Keratinocyte (primary cell): ENCODE data around the gene DMKN. TPM values are rescaled to one million over a fixed set of nuclear protein-coding genes. Genes with fewer than 3 reads are reported as not detected.

ENCODE experiments used
- DNase-seq: peaks from one replicate; pipeline ENCODE4 v3.0.0-alpha.2; 2011; ENCODE audit warnings: low read depth, missing footprints, low spot score
- FAIRE-seq: peaks from 2 replicates; lab custom pipeline; 2011; peaks lifted over from hg19 to GRCh38; lab: Jason Lieb, UNC
- H2AFZ ChIP-seq: 2 replicates; pipeline ENCODE4 v1.6.0; 2012; ENCODE audit warnings: low read length, control low read depth, inconsistent platforms; ENCODE audit not compliant: control insufficient read depth
- H3K27ac ChIP-seq: 2 replicates; pipeline ENCODE4 v1.5.1; 2011; ENCODE audit warnings: low read length; ENCODE audit not compliant: control insufficient read depth, insufficient read depth
- H3K27me3 ChIP-seq: 3 replicates; pipeline ENCODE4 v1.6.0; 2011; ENCODE audit warnings: low read length; ENCODE audit not compliant: control insufficient read depth, insufficient read depth; ENCODE audit errors: extremely low read depth
- H3K36me3 ChIP-seq, 2 experiments: 2 replicates in 1 of 2; 3 replicates in 1 of 2; pipeline ENCODE4 v1.5.1; 2011; ENCODE audit warnings: low read length in 2 of 2, mild to moderate bottlenecking in 1 of 2; ENCODE audit not compliant: control insufficient read depth in 2 of 2, insufficient read depth in 2 of 2; ENCODE audit errors: extremely low read depth in 1 of 2
- H3K4me1 ChIP-seq: 3 replicates; pipeline ENCODE4 v1.5.1; 2011; ENCODE audit warnings: low read length; ENCODE audit not compliant: control insufficient read depth, insufficient read depth; ENCODE audit errors: extremely low read depth
- H3K4me2 ChIP-seq: 3 replicates; pipeline ENCODE4 v1.6.0; 2011; ENCODE audit warnings: low read depth, low read length; ENCODE audit not compliant: control insufficient read depth, insufficient read depth; ENCODE audit errors: extremely low read depth
- H3K4me3 ChIP-seq, 3 experiments: fragments of 200-600 bp in 1 of 3; sonication (generic) in 1 of 3; 2 replicates in 2 of 3; 3 replicates in 1 of 3; pipeline ENCODE4 v1.5.1; 2011 to 2016; ENCODE audit warnings: low read length in 3 of 3, mild to moderate bottlenecking in 3 of 3, control low read depth in 2 of 3, inconsistent platforms in 1 of 3, low read depth in 1 of 3, mixed read lengths in 1 of 3, mixed run types in 1 of 3, moderate library complexity in 1 of 3; ENCODE audit not compliant: control insufficient read depth in 2 of 3, insufficient read depth in 2 of 3; ENCODE audit errors: extremely low read depth in 1 of 3
- H3K79me2 ChIP-seq: 2 replicates; pipeline ENCODE4 v1.6.0; 2012; ENCODE audit warnings: low read length; ENCODE audit not compliant: control insufficient read depth, insufficient read depth
- H3K9ac ChIP-seq: 3 replicates; pipeline ENCODE4 v1.6.0; 2011; ENCODE audit warnings: low read length; ENCODE audit not compliant: control insufficient read depth, insufficient read depth; ENCODE audit errors: extremely low read depth
- H3K9me1 ChIP-seq: 3 replicates; pipeline ENCODE4 v1.6.0; 2011; ENCODE audit warnings: low read length; ENCODE audit not compliant: control insufficient read depth, insufficient read depth; ENCODE audit errors: extremely low read depth
- H3K9me3 ChIP-seq: 2 replicates; pipeline ENCODE4 v1.5.1; 2012; ENCODE audit warnings: low read depth, low read length; ENCODE audit not compliant: control insufficient read depth
- H4K20me1 ChIP-seq: 3 replicates; pipeline ENCODE4 v1.6.0; 2011; ENCODE audit warnings: low read length; ENCODE audit not compliant: control insufficient read depth, insufficient read depth; ENCODE audit errors: extremely low read depth
- EZH2 ChIP-seq: IDR thresholded peaks from one replicate; pipeline ENCODE4 v1.6.1; 2012; ENCODE audit warnings: inconsistent platforms, mild to moderate bottlenecking, low read length, moderate library complexity
- dilution Hi-C: fragments of 300-500 bp; cut with MboI; formaldehyde crosslinking; loops from one replicate; pipeline ENCODE4 v1.7.0; 2020; ENCODE audit warnings: low sequenced_read_pairs; ENCODE audit not compliant: extremely low pct_ligation_motif_present
- polyA plus RNA-seq, 5 experiments: library from polyadenylated mRNA; depleted of rRNA in 3 of 5; stranded (reverse) in 3 of 5; stranded (forward) in 1 of 5; unstranded in 1 of 5; fragments of >200 nt; gene quantifications; 1 replicate in 1 of 5; 2 replicates in 3 of 5; 3 replicates in 1 of 5; pipeline versions ENCODE4 v1.2.1 to v1.2.3, GENCODE V29; 2011 to 2012; ENCODE audit warnings: missing spikeins in 2 of 5, low read depth in 1 of 5, low replicate concordance in 1 of 5
- TF ChIP-seq, protein P1 (sequence below), 3 experiments: IDR thresholded peaks in 1 of 3; conservative IDR thresholded peaks in 1 of 3; optimal IDR thresholded peaks in 1 of 3; 2 replicates in 2 of 3; 3 replicates in 1 of 3; pipeline versions ENCODE3 to v1.5.1; 2011; ENCODE audit warnings: low read length in 3 of 3, mild to moderate bottlenecking in 3 of 3, moderate library complexity in 2 of 3, control low read depth in 1 of 3, inconsistent platforms in 1 of 3; ENCODE audit not compliant: insufficient read depth in 2 of 3; ENCODE audit errors: extremely low read depth in 1 of 3

DMKN gene
- polyA plus RNA-seq, 1 donor (not counting 4 experiments of a cell fraction or from before 2014, with no cell fraction given) = 235 TPM

DNA sequence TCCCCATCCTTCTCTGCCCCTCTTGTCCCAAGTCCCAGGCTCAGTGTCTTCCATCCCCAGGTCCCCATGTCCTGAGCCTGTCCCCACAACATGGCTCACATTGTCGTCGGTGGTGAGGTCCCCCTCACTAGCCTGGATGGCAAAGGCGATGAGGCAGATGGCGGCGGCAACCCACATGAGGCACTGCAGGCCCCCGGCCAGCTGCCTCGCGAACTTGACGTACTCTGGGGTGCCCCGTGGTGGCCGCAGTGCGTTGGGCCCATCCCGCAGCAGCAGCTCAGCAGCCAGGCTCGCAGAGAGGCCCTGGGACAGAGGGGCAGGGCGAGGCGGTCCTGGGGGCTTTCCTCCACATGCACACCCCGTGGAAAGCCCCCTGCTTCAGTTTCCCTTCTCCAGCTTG lies 48.9 kb upstream of the DMKN start:
- TF ChIP-seq, protein P1, sequence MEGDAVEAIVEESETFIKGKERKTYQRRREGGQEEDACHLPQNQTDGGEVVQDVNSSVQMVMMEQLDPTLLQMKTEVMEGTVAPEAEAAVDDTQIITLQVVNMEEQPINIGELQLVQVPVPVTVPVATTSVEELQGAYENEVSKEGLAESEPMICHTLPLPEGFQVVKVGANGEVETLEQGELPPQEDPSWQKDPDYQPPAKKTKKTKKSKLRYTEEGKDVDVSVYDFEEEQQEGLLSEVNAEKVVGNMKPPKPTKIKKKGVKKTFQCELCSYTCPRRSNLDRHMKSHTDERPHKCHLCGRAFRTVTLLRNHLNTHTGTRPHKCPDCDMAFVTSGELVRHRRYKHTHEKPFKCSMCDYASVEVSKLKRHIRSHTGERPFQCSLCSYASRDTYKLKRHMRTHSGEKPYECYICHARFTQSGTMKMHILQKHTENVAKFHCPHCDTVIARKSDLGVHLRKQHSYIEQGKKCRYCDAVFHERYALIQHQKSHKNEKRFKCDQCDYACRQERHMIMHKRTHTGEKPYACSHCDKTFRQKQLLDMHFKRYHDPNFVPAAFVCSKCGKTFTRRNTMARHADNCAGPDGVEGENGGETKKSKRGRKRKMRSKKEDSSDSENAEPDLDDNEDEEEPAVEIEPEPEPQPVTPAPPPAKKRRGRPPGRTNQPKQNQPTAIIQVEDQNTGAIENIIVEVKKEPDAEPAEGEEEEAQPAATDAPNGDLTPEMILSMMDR (optimal IDR thresholded peaks at IDR 0.05 in 1 of 3, IDR thresholded peaks at IDR 0.05 in 1 of 3, conservative IDR thresholded peaks at IDR 0.05 in 1 of 3; ENCODE audit: extremely low read depth in 1 of 3, insufficient read depth in 2 of 3, low read length in 3 of 3) = no peak
- TF ChIP-seq EZH2 = no peak
- dilution Hi-C loops = no loop called here
- FAIRE-seq = no peak

DNA sequence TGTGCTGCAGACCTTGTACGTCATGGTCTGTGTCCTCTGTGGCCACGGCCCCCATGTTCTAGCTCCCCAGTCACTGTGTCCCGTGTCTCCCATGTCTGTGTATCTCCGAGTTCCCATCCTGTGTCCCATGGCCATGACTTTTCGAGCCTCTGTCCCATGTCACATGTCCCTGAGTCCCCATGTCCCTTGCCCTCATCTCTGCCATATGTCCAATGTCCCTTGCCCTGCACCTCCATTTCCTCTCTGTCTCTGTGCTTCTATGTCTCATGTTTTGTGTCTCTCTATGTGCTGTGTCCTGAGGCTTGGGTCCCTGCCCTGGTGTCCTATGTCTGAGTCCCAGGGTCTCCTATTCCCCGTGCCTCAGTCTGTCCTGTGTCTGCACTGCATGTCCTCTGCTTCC lies 48.0 kb upstream of the DMKN start:
- dilution Hi-C loops = no loop called here
- Histone ChIP-seq H3K4me1 (no peaks in the 10 kb centered on the region), H3K9me3 (no peaks in the 10 kb centered on the region), H3K9ac (no peak overlapping the region), H2AFZ (no peak overlapping the region), H3K27me3 (peaks cover 23% of the 10 kb centered on the region), H3K36me3 (no peaks in the 10 kb centered on the region), H4K20me1 (no peaks in the 10 kb centered on the region), H3K27ac (no peak overlapping the region), H3K4me3 (no peak overlapping the region), H3K4me2 (no peak overlapping the region), H3K79me2 (no peaks in the 10 kb centered on the region), H3K9me1 (no peaks in the 10 kb centered on the region)
- TF ChIP-seq, protein P1 (optimal IDR thresholded peaks at IDR 0.05 in 1 of 3, IDR thresholded peaks at IDR 0.05 in 1 of 3, conservative IDR thresholded peaks at IDR 0.05 in 1 of 3; ENCODE audit: extremely low read depth in 1 of 3, insufficient read depth in 2 of 3, low read length in 3 of 3) = no peak
- TF ChIP-seq EZH2 = no peak
- DNase-seq = no peak
- FAIRE-seq = no peak

More for the DNA sequence above, 48.9 kb upstream of the DMKN start:
- H4K20me1 ChIP-seq = no peaks in the 10 kb centered on the region
- H2AFZ ChIP-seq = no peak overlapping the region
- no peak overlapping the region for H3K9ac ChIP-seq
- no peak overlapping the region for H3K4me2 ChIP-seq
- no peaks in the 10 kb centered on the region for H3K79me2 ChIP-seq
- no peak for DNase-seq
- peaks cover 23% of the 10 kb centered on the region for H3K27me3 ChIP-seq
- no peaks in the 10 kb centered on the region for H3K9me1 ChIP-seq
- no peaks in the 10 kb centered on the region for H3K9me3 ChIP-seq
- H3K4me1 ChIP-seq = no peaks in the 10 kb centered on the region
- H3K27ac ChIP-seq = no peak overlapping the region
- H3K36me3 ChIP-seq = no peaks in the 10 kb centered on the region
- no peak overlapping the region for H3K4me3 ChIP-seq
